ENCODE results near the gene APOL1.
A peak's percentile ranks its signal among the peaks of the same experiment; 100 is the strongest.
"Not testable (repeated sequence)": the region's sequence is repeated elsewhere in the genome, so short reads cannot be mapped to it uniquely, and the experiment has no call there.

Gene APOL1

DNA sequence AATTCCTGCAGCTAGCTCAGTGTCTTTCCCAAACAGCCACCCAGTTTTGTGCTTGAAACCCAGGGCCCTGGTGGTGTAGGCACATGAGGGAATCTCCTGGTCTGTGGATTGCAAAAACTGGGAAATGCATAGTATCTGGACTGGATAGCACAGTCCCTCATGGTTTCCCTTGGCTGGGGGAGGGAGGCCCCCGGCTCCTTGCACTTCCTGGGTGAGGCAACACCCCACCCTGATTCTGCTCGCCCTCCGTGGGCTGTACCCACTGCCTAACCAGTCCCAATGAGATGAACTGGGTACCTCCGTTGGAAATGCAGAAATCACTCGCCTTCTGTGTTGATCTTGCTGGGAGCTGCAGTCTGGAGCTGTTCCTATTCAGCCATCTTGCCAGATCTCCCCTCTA lies 19.0 kb downstream of the APOL1 start:
- H3K36me3 ChIP-seq (ENCODE audit: control insufficient read depth, insufficient read depth, low read length) = not testable (repeated sequence)

DNA sequence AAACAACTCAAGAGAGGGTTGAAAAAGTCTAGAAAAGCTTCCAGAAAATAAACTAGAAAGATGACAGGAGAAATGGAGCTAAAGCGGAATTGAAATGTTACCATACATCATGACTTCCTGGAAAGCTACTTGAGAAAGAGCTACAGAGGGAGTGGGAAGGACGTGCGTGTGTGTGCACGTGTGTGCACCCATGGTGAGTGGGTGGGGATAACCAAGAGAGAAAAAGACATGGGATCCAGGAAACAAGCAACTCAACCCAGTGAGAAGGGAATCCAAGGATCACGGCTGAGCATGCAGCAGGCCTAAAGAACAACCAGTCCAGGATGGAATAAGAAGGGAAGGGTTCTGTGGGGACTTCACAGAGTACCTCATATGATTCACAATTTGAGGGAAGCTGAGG lies 21.6 kb downstream of the APOL1 start:
- no peak overlapping the region for H3K27ac ChIP-seq (ENCODE audit: low read depth, low read length, severe bottlenecking)
- WGBS, 2 experiments (ENCODE audit: insufficient coverage in 2 of 2) = 93 to 98% methylated on average over 4 to 5 of the region's 5 CpGs
- H3K9me3 ChIP-seq (ENCODE audit: control insufficient read depth, low read length) = no peaks in the 10 kb centered on the region
- no peaks in the 10 kb centered on the region for H3K4me1 ChIP-seq (ENCODE audit: control insufficient read depth, insufficient read depth, low read length, poor library complexity, severe bottlenecking)
- H3K4me3 ChIP-seq (ENCODE audit: extremely low read depth, insufficient read depth, low read length, poor library complexity, severe bottlenecking) = no peak overlapping the region
- peaks cover 4% of the 10 kb centered on the region for H3K36me3 ChIP-seq (ENCODE audit: control insufficient read depth, insufficient read depth, low read length)

More for the DNA sequence above, 19.0 kb downstream of the APOL1 start:
- 88 to 100% methylated on average over 1 to 3 of the region's 5 CpGs for WGBS, 2 experiments (ENCODE audit: insufficient coverage in 2 of 2)
- not testable (repeated sequence) for H3K9me3 ChIP-seq (ENCODE audit: control insufficient read depth, low read length); H3K4me1 ChIP-seq (ENCODE audit: control insufficient read depth, insufficient read depth, low read length, poor library complexity, severe bottlenecking); H3K4me3 ChIP-seq (ENCODE audit: extremely low read depth, insufficient read depth, low read length, poor library complexity, severe bottlenecking); H3K27ac ChIP-seq (ENCODE audit: low read depth, low read length, severe bottlenecking)

DNA sequence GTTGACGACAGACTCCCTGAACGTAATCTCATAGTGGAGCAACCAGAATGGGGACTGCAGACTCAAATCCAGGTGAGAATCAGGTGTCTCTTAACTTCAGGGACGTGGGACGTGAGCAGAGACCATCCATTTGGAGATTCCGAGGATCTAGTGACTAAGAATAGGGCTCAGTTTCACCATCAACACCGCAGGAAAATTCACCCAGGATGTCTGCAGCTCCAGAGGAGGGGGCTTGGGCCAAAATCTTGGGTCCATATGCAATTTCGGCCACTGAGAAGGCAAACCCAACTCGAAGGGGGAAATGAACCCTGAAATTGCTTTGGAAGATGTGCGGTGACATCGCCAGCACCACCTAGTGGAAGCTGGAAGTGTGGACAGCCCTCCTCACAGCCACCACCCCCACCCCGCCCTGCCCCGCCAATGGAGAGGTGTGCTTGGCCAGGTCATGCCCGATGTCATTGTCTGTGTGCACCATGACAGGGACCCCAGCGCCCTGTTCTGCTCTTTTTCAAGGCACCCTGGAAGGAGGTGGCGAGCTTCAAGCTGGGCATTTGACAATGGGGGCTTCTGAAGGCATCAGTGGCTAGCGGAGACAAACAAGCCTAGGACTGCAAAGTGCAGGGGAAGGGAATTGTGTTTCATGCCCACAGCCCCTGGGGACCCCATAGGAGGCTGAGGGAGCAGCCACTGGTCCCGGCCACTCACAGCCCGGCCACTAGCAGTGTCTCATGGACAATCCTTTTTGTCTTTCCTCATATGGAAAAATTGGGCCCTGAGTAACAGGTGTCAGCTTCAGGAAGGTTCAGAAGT lies 24.8 kb downstream of the APOL1 start:
- H3K27ac ChIP-seq (ENCODE audit: low read depth, low read length, severe bottlenecking) = no peak overlapping the region
- no peak overlapping the region for H3K4me3 ChIP-seq (ENCODE audit: extremely low read depth, insufficient read depth, low read length, poor library complexity, severe bottlenecking)
- H3K36me3 ChIP-seq (ENCODE audit: control insufficient read depth, insufficient read depth, low read length) = peaks cover 25% of the 10 kb centered on the region
- no peaks in the 10 kb centered on the region for H3K9me3 ChIP-seq (ENCODE audit: control insufficient read depth, low read length)
- 38 to 50% methylated on average over 12 to 17 of the region's 18 CpGs for WGBS, 2 experiments (ENCODE audit: insufficient coverage in 2 of 2)
- no peaks in the 10 kb centered on the region for H3K4me1 ChIP-seq (ENCODE audit: control insufficient read depth, insufficient read depth, low read length, poor library complexity, severe bottlenecking)

DNA sequence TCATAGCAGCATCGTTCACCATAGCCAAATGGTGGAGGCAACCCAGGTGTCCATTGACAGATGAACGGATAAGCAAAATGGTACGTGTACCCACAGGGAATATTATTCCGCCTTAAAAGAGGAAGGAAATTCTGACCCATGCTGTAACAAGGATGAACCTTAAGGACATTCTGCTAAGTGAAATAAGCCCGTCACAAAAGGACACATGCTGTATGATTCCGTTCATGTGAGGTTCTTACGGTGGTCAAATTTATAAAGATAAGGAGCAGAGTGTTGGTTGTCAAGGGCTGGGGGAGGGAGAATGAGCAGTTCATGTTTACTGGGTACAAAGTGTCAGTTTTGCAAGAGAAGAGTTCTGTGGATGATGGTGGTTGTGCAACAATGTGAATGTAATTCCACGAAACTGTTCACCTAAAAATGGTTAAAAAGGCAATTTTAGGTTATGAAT lies 26.3 kb downstream of the APOL1 start:
- Histone ChIP-seq H3K9me3 (ENCODE audit: control insufficient read depth, low read length) (no peaks in the 10 kb centered on the region), H3K4me1 (ENCODE audit: control insufficient read depth, insufficient read depth, low read length, poor library complexity, severe bottlenecking) (no peaks in the 10 kb centered on the region), H3K36me3 (ENCODE audit: control insufficient read depth, insufficient read depth, low read length) (peaks cover 41% of the 10 kb centered on the region), H3K4me3 (ENCODE audit: extremely low read depth, insufficient read depth, low read length, poor library complexity, severe bottlenecking) (no peak overlapping the region), H3K27ac (ENCODE audit: low read depth, low read length, severe bottlenecking) (no peak overlapping the region)
- WGBS, 2 experiments (ENCODE audit: insufficient coverage in 2 of 2) = 94 to 95% methylated on average over 7 of the region's 8 CpGs

DNA sequence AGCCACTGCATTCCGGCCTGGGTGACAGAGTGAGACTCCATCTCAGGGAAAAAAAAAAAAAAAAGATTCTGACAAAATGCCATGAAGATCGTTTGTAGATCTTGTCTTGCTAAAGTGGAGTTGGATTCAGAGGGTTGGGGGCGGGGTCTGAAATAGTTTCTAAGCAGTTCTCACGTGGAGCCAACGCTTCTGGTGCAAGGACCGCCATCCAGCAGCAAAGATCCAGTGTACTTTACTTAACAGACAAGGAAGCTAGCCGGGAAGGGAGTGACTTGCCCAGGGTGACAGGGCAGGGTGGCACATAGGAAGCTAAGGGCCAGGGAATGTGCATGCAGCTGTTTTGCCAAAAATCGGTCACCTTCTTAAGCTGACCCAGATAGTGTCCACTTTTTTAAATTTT lies 27.4 kb downstream of the APOL1 start:
- no peak overlapping the region for H3K27ac ChIP-seq (ENCODE audit: low read depth, low read length, severe bottlenecking)
- peaks cover 52% of the 10 kb centered on the region for H3K36me3 ChIP-seq (ENCODE audit: control insufficient read depth, insufficient read depth, low read length)
- WGBS, 2 experiments (ENCODE audit: insufficient coverage in 2 of 2) = 87 to 91% methylated on average over 4 to 8 of the region's 8 CpGs
- no peaks in the 10 kb centered on the region for H3K4me1 ChIP-seq (ENCODE audit: control insufficient read depth, insufficient read depth, low read length, poor library complexity, severe bottlenecking)
- no peak overlapping the region for H3K4me3 ChIP-seq (ENCODE audit: extremely low read depth, insufficient read depth, low read length, poor library complexity, severe bottlenecking)
- no peaks in the 10 kb centered on the region for H3K9me3 ChIP-seq (ENCODE audit: control insufficient read depth, low read length)

DNA sequence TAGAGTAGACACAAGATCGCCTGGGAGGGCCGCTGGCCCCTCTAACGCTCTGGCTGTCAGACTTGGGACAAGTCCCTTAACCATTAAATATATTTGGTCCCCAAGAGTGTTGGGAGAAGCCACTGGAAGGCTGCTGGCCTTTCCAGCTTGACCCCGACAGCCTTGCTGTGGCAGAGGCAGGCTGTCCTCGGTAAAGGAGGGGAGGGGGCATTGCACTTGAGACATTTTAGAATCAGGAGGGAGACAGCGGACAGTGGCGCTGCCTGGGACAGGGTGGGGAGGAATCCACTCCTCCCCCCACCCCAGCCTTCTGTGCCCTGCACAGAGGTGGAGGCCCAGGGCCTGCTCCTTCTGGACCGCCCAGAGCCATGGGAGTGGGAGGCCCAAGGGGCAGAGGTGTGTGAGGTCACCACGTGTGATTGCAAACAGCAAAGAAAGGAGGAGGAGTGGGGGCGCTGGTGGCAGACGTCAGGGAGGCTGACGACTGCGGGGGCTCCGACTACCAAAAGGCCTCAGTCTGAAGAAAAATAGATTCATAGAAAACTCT lies 28.9 kb downstream of the APOL1 start:
- no peaks in the 10 kb centered on the region for H3K4me1 ChIP-seq (ENCODE audit: control insufficient read depth, insufficient read depth, low read length, poor library complexity, severe bottlenecking)
- no peak overlapping the region for H3K4me3 ChIP-seq (ENCODE audit: extremely low read depth, insufficient read depth, low read length, poor library complexity, severe bottlenecking)
- WGBS, 2 experiments (ENCODE audit: insufficient coverage in 2 of 2) = 92 to 96% methylated on average over 8 to 9 of the region's 14 CpGs
- H3K27ac ChIP-seq (ENCODE audit: low read depth, low read length, severe bottlenecking) = peak overlapping the region; percentile 23
- H3K36me3 ChIP-seq (ENCODE audit: control insufficient read depth, insufficient read depth, low read length) = peaks cover 65% of the 10 kb centered on the region
- no peaks in the 10 kb centered on the region for H3K9me3 ChIP-seq (ENCODE audit: control insufficient read depth, low read length)

DNA sequence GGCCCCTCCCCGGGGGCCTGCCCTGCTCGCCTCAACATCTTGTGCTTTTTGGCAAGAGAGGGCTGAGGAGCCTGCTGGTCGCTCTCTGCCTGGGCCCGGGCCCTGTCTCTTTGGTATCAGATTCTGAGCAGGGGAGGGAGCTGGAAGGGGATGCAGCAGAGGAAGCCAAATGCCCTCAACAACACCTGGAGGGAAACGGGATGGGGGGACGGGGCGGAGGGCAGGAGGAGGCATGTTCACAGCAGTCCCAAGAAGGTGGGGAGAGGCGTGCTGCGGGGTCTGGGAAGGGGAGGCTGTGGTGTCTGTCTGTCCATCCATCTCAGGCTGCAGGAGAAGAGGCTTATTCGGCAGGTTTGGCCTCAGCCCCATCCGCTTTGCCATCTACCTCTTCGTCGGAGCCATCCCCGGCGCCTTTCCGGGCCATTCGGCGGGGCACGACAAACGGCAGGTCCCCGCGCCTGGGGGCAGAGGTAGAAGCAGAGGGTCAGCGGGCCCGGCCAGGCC lies 29.4 kb downstream of the APOL1 start:
- Histone ChIP-seq H3K4me3 (ENCODE audit: extremely low read depth, insufficient read depth, low read length, poor library complexity, severe bottlenecking) (no peak overlapping the region), H3K27ac (ENCODE audit: low read depth, low read length, severe bottlenecking) (peak overlapping the region; percentile 23), H3K36me3 (ENCODE audit: control insufficient read depth, insufficient read depth, low read length) (peaks cover 70% of the 10 kb centered on the region), H3K9me3 (ENCODE audit: control insufficient read depth, low read length) (no peaks in the 10 kb centered on the region), H3K4me1 (ENCODE audit: control insufficient read depth, insufficient read depth, low read length, poor library complexity, severe bottlenecking) (no peaks in the 10 kb centered on the region)
- 97 to 98% methylated on average over 13 to 22 of the region's 24 CpGs for WGBS, 2 experiments (ENCODE audit: insufficient coverage in 2 of 2)

DNA sequence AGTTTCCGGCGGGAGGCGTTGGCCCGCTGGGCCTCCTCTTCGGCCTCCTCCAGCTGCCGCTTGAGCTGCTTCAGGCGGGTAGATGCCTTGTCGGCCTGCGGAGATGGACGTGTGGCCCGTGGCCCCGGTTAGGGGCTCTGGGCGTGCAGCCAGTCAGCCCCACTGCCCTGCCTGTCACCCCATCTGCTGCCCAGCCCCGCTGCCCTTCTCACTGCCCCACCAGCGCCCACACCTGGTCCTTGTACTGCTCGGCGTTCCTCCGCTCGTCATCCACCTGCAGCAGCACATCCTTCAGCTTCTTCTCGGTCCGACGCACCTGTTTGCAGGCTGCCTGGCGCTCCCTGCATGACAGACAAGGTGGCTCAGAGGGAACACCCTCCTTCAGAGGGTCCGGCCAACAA lies 31.2 kb downstream of the APOL1 start:
- Histone ChIP-seq H3K9me3 (ENCODE audit: control insufficient read depth, low read length) (no peaks in the 10 kb centered on the region), H3K36me3 (ENCODE audit: control insufficient read depth, insufficient read depth, low read length) (peaks cover 87% of the 10 kb centered on the region), H3K4me3 (ENCODE audit: extremely low read depth, insufficient read depth, low read length, poor library complexity, severe bottlenecking) (no peak overlapping the region), H3K27ac (ENCODE audit: low read depth, low read length, severe bottlenecking) (no peak overlapping the region), H3K4me1 (ENCODE audit: control insufficient read depth, insufficient read depth, low read length, poor library complexity, severe bottlenecking) (no peaks in the 10 kb centered on the region)
- 91 to 98% methylated on average over 16 to 24 of the region's 24 CpGs for WGBS, 2 experiments (ENCODE audit: insufficient coverage in 2 of 2)

DNA sequence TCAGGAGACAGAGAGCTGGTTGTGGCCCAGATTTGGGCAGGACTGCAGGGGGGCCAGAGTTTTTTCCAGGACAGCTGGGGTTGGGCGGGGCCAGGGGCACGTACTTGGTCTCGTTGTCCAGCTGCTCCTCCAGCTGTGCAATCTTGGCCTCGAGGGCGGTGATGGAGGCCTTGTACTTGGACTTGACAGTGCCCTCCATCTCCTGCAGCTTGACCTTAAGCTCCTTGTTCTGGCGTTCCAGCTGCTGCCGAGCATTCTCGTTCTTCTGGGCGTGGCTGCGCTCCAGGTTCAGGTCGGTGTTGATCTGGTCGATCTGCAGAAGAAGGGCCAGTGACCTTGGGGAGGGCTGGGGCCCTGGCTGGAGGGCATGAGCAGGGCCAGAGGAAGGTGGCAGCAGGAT lies 32.1 kb downstream of the APOL1 start:
- 96 to 97% methylated on average over 12 of the region's 12 CpGs for WGBS, 2 experiments (ENCODE audit: insufficient coverage in 2 of 2)
- peaks cover 89% of the 10 kb centered on the region for H3K36me3 ChIP-seq (ENCODE audit: control insufficient read depth, insufficient read depth, low read length)
- no peaks in the 10 kb centered on the region for H3K9me3 ChIP-seq (ENCODE audit: control insufficient read depth, low read length)
- no peak overlapping the region for H3K4me3 ChIP-seq (ENCODE audit: extremely low read depth, insufficient read depth, low read length, poor library complexity, severe bottlenecking)
- H3K4me1 ChIP-seq (ENCODE audit: control insufficient read depth, insufficient read depth, low read length, poor library complexity, severe bottlenecking) = no peaks in the 10 kb centered on the region
- no peak overlapping the region for H3K27ac ChIP-seq (ENCODE audit: low read depth, low read length, severe bottlenecking)

DNA sequence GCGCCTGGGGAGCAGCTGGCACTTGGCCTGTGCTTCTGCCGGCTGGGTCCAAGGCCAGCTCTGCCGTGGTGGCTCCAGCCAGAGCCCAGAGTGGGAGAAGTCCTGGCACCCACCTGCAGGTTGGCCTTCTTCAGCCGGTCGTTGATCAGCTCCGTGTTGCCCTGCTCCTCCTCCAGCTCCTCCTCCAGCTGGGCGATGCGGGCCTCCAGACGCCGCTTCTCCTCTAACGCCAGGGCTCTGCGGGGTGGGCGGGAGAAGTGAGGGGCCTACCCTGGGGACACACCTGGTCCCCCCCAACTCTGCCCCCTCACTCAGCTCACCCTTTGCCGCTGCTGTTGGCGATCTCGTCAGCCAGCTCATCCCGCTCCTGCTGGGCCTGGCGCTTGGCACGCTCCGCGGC lies 32.6 kb downstream of the APOL1 start:
- Histone ChIP-seq H3K27ac (ENCODE audit: low read depth, low read length, severe bottlenecking) (no peak overlapping the region), H3K36me3 (ENCODE audit: control insufficient read depth, insufficient read depth, low read length) (peaks cover 89% of the 10 kb centered on the region), H3K4me3 (ENCODE audit: extremely low read depth, insufficient read depth, low read length, poor library complexity, severe bottlenecking) (no peak overlapping the region), H3K4me1 (ENCODE audit: control insufficient read depth, insufficient read depth, low read length, poor library complexity, severe bottlenecking) (no peaks in the 10 kb centered on the region), H3K9me3 (ENCODE audit: control insufficient read depth, low read length) (no peaks in the 10 kb centered on the region)
- 96 to 98% methylated on average over 20 to 21 of the region's 21 CpGs for WGBS, 2 experiments (ENCODE audit: insufficient coverage in 2 of 2)

All from mesodermal cell (in vitro differentiated cells).